Right lobe of liver (tissue), 6 donors: Measurements from ENCODE around the gene HIVEP2. TPM values are rescaled to one million over a fixed set of nuclear protein-coding genes. Genes with fewer than 3 reads are reported as not detected.

Experiments used
- ATAC-seq, 4 donors: fragments of 200-7000 bp; cut with Tn5 transposase; one replicate each; pipeline ENCODE4 v1.9.1; 2020; ENCODE audit warnings: mild to moderate bottlenecking in 4 of 4, moderate library complexity in 4 of 4
- DNase-seq, 3 donors: peaks; one replicate each; pipeline ENCODE4 v3.0.0-alpha.2; 2020
- H3K27ac ChIP-seq, 3 donors: fragments of 200-600 bp; one replicate each; pipeline ENCODE4 v1.8.0; 2022
- H3K27me3 ChIP-seq, 2 donors: fragments of 200-600 bp; one replicate each; pipeline ENCODE4 v1.8.0; 2022
- H3K36me3 ChIP-seq, 4 donors: fragments of 200-600 bp; sonication (generic) in 1 of 4; one replicate each; pipeline versions ENCODE4 v1.5.1 to v1.8.0; 2017 to 2022; ENCODE audit warnings: control low read depth in 1 of 4
- H3K4me1 ChIP-seq, 4 donors: fragments of 200-600 bp; sonication (generic) in 1 of 4; one replicate each; pipeline versions ENCODE4 v1.5.1 to v1.8.0; 2017 to 2022; ENCODE audit warnings: control low read depth in 1 of 4
- H3K4me3 ChIP-seq, 3 donors: fragments of 200-600 bp; one replicate each; pipeline ENCODE4 v1.8.0; 2022
- H3K9me3 ChIP-seq, 4 donors: fragments of 200-600 bp; sonication (generic) in 1 of 4; one replicate each; pipeline versions ENCODE4 v1.5.1 to v1.8.0; 2017 to 2022; ENCODE audit warnings: control low read depth in 1 of 4
- CTCF ChIP-seq, 4 donors: fragments of 200-600 bp in 3 of 4; fragments of 450-650 bp in 1 of 4; IDR thresholded peaks; one replicate each; pipeline versions ENCODE4 v1.5.1 to v1.8.0; 2016 to 2022; ENCODE audit warnings: antibody characterized with exemption in 4 of 4, mild to moderate bottlenecking in 2 of 4
- POLR2A ChIP-seq: fragments of 450-650 bp; IDR thresholded peaks from one replicate; pipeline ENCODE4 v1.6.1; 2017; ENCODE audit warnings: antibody characterized with exemption, mild to moderate bottlenecking
- WGBS: methylation state at CpG from one replicate; pipeline ENCODE4 v1.1.6; 2018; ENCODE audit warnings: low coverage, low lambda C conversion rate; ENCODE audit not compliant: insufficient coverage; ENCODE audit errors: missing lambda C conversion rate; 5-methylcytosine and 5-hydroxymethylcytosine counted together
- intact Hi-C, 2 donors: fragments of 100-400 bp; cut with DNase I; formaldehyde crosslinking; loops; one replicate each; pipeline versions ENCODE4 v1.11.2 to v1.14.1; 2022
- total RNA-seq, 6 experiments: library from RNA; depleted of rRNA in 2 of 6; stranded (reverse); fragments of >200 nt in 2 of 6; fragmentation: NEBNext Ultra II Directional in 3 of 6; extraction: Animal tissue kit (Norgen Biotek cat#: 25700) in 3 of 6; gene quantifications; one replicate each; pipeline versions ENCODE4 v1.1.0 to v1.2.4, GENCODE V29; 2016 to 2023
- donor health status: DM: no; HTN: yes; CAD: no.
- donor health status: DM: no; HTN: no; CAD: no.
- donor health status: DM: no; HTN: no; CAD: no.
- donor health status: DM: no; HTN: yes; CAD: no.
- donor health status: DM: no; HTN: yes; CAD: no.

Gene HIVEP2
- total RNA-seq, 6 experiments from 2014 or later: 3.0 to 8.9 (median 5.1) TPM

- no peak for TF ChIP-seq CTCF (IDR thresholded peaks at IDR 0.05)
- no peak for TF ChIP-seq POLR2A
- 64% methylated on average over 3 of the region's 4 CpGs for WGBS
- no peaks in the 10 kb centered on the region for H3K36me3 ChIP-seq
- no peak overlapping the region for H3K27ac ChIP-seq
- no peaks in the 10 kb centered on the region for H3K27me3 ChIP-seq
- intact Hi-C loops: no loop called here
- peaks cover 0 to 4% (median 0%) of the 10 kb centered on the region in 4 donors for H3K4me1 ChIP-seq
- ATAC-seq: no peak
- no peak overlapping the region for H3K4me3 ChIP-seq
- no peak for DNase-seq
- H3K9me3 ChIP-seq: peaks cover 0 to 7% (median 0%) of the 10 kb centered on the region in 4 donors
These were observed 231.0 kb downstream of the HIVEP2 start for GRCh38 chr6:142713959-142714358.

- Histone ChIP-seq H3K9me3 (no peaks in the 10 kb centered on the region), H3K27ac (no peak overlapping the region), H3K36me3 (no peaks in the 10 kb centered on the region), H3K4me1 (peaks cover 0 to 4% (median 0%) of the 10 kb centered on the region in 4 donors), H3K27me3 (no peaks in the 10 kb centered on the region), H3K4me3 (no peak overlapping the region)
- DNase-seq (no peak), ATAC-seq (no peak)
- intact Hi-C loops: no loop called here
- WGBS: 79% methylated on average over 1 of the region's 1 CpG
- TF ChIP-seq POLR2A (no peak), CTCF (IDR thresholded peaks at IDR 0.05) (no peak)
These were observed 232.7 kb downstream of the HIVEP2 start for GRCh38 chr6:142712231-142712630.

GRCh38 chr6:142708651-142709050 lies 236.3 kb downstream of the HIVEP2 start:
- H3K4me1 ChIP-seq: no peaks in the 10 kb centered on the region
- TF ChIP-seq POLR2A: no peak
- TF ChIP-seq CTCF (IDR thresholded peaks at IDR 0.05): no peak
- ATAC-seq (no peak), DNase-seq (no peak)
- no peak overlapping the region for H3K27ac ChIP-seq
- 100% methylated on average over 2 of the region's 2 CpGs for WGBS
- H3K4me3 ChIP-seq: no peak overlapping the region
- no peaks in the 10 kb centered on the region for H3K27me3 ChIP-seq
- H3K36me3 ChIP-seq: no peaks in the 10 kb centered on the region
- H3K9me3 ChIP-seq: no peaks in the 10 kb centered on the region
- intact Hi-C loops: loop anchor here in 1 of 2 donors (10.0 kb wide), 1 partner anchor 186 kb away; no protein-coding TSS in a partner anchor

GRCh38 chr6:142707255-142707654 lies 237.7 kb downstream of the HIVEP2 start:
- DNase-seq: no peak
- Histone ChIP-seq H3K9me3 (no peaks in the 10 kb centered on the region), H3K4me1 (no peaks in the 10 kb centered on the region), H3K36me3 (no peaks in the 10 kb centered on the region), H3K27ac (no peak overlapping the region), H3K27me3 (no peaks in the 10 kb centered on the region), H3K4me3 (no peak overlapping the region)
- ATAC-seq: no peak
- intact Hi-C loops: loop anchor here in 1 of 2 donors (10.0 kb wide), 1 partner anchor 188 kb away; no protein-coding TSS in a partner anchor
- 40% methylated on average over 2 of the region's 2 CpGs for WGBS
- TF ChIP-seq POLR2A (no peak), CTCF (IDR thresholded peaks at IDR 0.05) (no peak)

- TF ChIP-seq CTCF (IDR thresholded peaks at IDR 0.05): no peak
- TF ChIP-seq POLR2A: no peak
- no peak overlapping the region for H3K4me3 ChIP-seq
- H3K36me3 ChIP-seq: no peaks in the 10 kb centered on the region
- no peaks in the 10 kb centered on the region for H3K9me3 ChIP-seq
- no peaks in the 10 kb centered on the region for H3K4me1 ChIP-seq
- ATAC-seq: peak in 3 of 4 donors; percentile 27 to 39 (median 32)
- intact Hi-C loops: loop anchor here in 1 of 2 donors (10.0 kb wide), 1 partner anchor 189 kb away; no protein-coding TSS in a partner anchor
- DNase-seq: no peak
- 55% methylated on average over 3 of the region's 3 CpGs for WGBS
- no peaks in the 10 kb centered on the region for H3K27me3 ChIP-seq
- H3K27ac ChIP-seq: no peak overlapping the region
These were observed 238.8 kb downstream of the HIVEP2 start for GRCh38 chr6:142706210-142706609.
